HCT116 (cell line): Measurements from ENCODE around the gene CREB3L4.

ENCODE experiments used
- EZH2 ChIP-seq: fragments of 200-600 bp; sonication (generic); IDR thresholded peaks from 2 replicates; pipeline ENCODE4 v1.6.1; 2017; ENCODE audit warnings: antibody characterized with exemption, mixed run types
- POLR2A ChIP-seq: IDR thresholded peaks from 2 replicates; pipeline ENCODE4 v1.7.0; 2011; ENCODE audit warnings: borderline replicate concordance; ENCODE audit not compliant: insufficient read depth, insufficient read length; ENCODE audit errors: extremely low read depth
- TF ChIP-seq, protein P1 (sequence below), 3 experiments: fragments of 200-600 bp in 1 of 3; sonication (generic) in 1 of 3; IDR thresholded peaks in 2 of 3; conservative IDR thresholded peaks in 1 of 3; 2 replicates each; pipeline ENCODE4 v1.5.1; 2012 to 2017; ENCODE audit warnings: low read depth in 2 of 3, low read length in 2 of 3, antibody characterized with exemption in 1 of 3, borderline replicate concordance in 1 of 3, control low read depth in 1 of 3, mild to moderate bottlenecking in 1 of 3, mixed read lengths in 1 of 3, mixed run types in 1 of 3, moderate library complexity in 1 of 3; ENCODE audit not compliant: insufficient read depth in 1 of 3

DNA sequence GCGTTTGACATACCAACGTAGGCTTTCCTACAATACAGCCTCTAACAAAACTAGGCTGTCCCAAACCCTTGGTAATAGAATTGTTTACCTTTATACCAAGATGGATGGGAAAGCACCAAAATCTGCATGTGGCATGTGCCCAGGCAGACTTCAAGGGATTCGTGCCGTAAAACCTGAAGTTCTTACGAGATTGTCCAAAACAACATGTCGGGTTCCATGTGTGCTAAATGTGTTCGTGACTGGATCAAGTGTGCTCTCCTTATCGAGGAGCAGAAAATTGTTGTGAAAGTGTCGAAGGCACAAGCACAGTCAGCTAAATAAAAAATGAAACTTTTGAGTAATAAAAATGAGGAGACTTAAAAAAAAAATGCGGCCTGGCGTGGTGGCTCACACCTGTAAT lies 27.9 kb downstream of the CREB3L4 start:
- TF ChIP-seq EZH2 (no peak), POLR2A (no peak)
- TF ChIP-seq, protein P1, sequence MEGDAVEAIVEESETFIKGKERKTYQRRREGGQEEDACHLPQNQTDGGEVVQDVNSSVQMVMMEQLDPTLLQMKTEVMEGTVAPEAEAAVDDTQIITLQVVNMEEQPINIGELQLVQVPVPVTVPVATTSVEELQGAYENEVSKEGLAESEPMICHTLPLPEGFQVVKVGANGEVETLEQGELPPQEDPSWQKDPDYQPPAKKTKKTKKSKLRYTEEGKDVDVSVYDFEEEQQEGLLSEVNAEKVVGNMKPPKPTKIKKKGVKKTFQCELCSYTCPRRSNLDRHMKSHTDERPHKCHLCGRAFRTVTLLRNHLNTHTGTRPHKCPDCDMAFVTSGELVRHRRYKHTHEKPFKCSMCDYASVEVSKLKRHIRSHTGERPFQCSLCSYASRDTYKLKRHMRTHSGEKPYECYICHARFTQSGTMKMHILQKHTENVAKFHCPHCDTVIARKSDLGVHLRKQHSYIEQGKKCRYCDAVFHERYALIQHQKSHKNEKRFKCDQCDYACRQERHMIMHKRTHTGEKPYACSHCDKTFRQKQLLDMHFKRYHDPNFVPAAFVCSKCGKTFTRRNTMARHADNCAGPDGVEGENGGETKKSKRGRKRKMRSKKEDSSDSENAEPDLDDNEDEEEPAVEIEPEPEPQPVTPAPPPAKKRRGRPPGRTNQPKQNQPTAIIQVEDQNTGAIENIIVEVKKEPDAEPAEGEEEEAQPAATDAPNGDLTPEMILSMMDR (IDR thresholded peaks at IDR 0.05 in 2 of 3, conservative IDR thresholded peaks at IDR 0.05 in 1 of 3; ENCODE audit: borderline replicate concordance in 1 of 3, insufficient read depth in 1 of 3, low read depth in 2 of 3, low read length in 2 of 3) = no peak
